Esophagus mucosa (tissue), 1 donor: ENCODE results near the gene NRCAM. TPM values are rescaled to one million over a fixed set of nuclear protein-coding genes. Genes with fewer than 3 reads are reported as not detected.

Source experiments
- ATAC-seq: fragments of 200-7000 bp; cut with Tn5 transposase; one replicate; pipeline ENCODE4 v1.9.1; 2020
- total RNA-seq: library from RNA; stranded (reverse); gene quantifications from one replicate; pipeline ENCODE4 v1.2.4, GENCODE V29; 2023
- donor health status: DM: yes; HTN: yes; CAD: no.

The NRCAM gene
- total RNA-seq, 1 donor from 2014 or later = 10.9 TPM

GRCh38 chr7:108197371-108198091 lies 258.7 kb downstream of the NRCAM start:
- ATAC-seq = no peak

- ATAC-seq = no peak
Observed at GRCh38 chr7:108196004-108196403, 260.2 kb downstream of the NRCAM start.

GRCh38 chr7:108193594-108194498 lies 262.4 kb downstream of the NRCAM start:
- no peak for ATAC-seq

GRCh38 chr7:108190891-108191290 lies 265.3 kb downstream of the NRCAM start:
- ATAC-seq = no peak

GRCh38 chr7:108189733-108190388 lies 266.4 kb downstream of the NRCAM start:
- no peak for ATAC-seq

- no peak for ATAC-seq
Observed at GRCh38 chr7:108188724-108189123, 267.5 kb downstream of the NRCAM start.

GRCh38 chr7:108181073-108181985 lies 274.9 kb downstream of the NRCAM start:
- peak; percentile 57 for ATAC-seq

GRCh38 chr7:108178398-108178797 lies 277.8 kb downstream of the NRCAM start:
- no peak for ATAC-seq

GRCh38 chr7:108171164-108171563 lies 285.1 kb downstream of the NRCAM start:
- ATAC-seq = no peak

- no peak for ATAC-seq
Observed at GRCh38 chr7:108170251-108170650, 286.0 kb downstream of the NRCAM start.

- ATAC-seq = no peak
Observed at GRCh38 chr7:108167460-108167859, 288.8 kb downstream of the NRCAM start.

- no peak for ATAC-seq
Observed at GRCh38 chr7:108166687-108167086, 289.5 kb downstream of the NRCAM start.

- ATAC-seq = no peak
Observed at GRCh38 chr7:108165723-108166122, 290.5 kb downstream of the NRCAM start.

GRCh38 chr7:108164946-108165345 lies 291.3 kb downstream of the NRCAM start:
- no peak for ATAC-seq

GRCh38 chr7:108164342-108164741 lies 291.9 kb downstream of the NRCAM start:
- ATAC-seq = no peak

GRCh38 chr7:108158776-108159175 lies 297.5 kb downstream of the NRCAM start:
- no peak for ATAC-seq

- peak; percentile 62 for ATAC-seq
Observed at GRCh38 chr7:108157606-108158335, 298.5 kb downstream of the NRCAM start.

- ATAC-seq = no peak
Observed at GRCh38 chr7:108156897-108157605, 299.2 kb downstream of the NRCAM start.

GRCh38 chr7:108152198-108152597 lies 304.0 kb downstream of the NRCAM start:
- no peak for ATAC-seq

- no peak for ATAC-seq
Observed at GRCh38 chr7:108149908-108150307, 306.3 kb downstream of the NRCAM start.

- ATAC-seq = no peak
Observed at GRCh38 chr7:108149119-108149518, 307.1 kb downstream of the NRCAM start.
